B cell (primary cell): ENCODE results near the gene UBE2Q1. TPM values are rescaled to one million over a fixed set of nuclear protein-coding genes. Genes with fewer than 3 reads are reported as not detected.

Experiments
- ATAC-seq: fragments of 200-7000 bp; cut with Tn5 transposase; one replicate; pipeline ENCODE4 v1.10.0; 2021; ENCODE audit warnings: low read depth, mild to moderate bottlenecking, moderate number of reproducible peaks, moderate library complexity
- CTCF ChIA-PET: fragments of 350-600 bp; sonication (Branson Sonifier 250); formaldehyde crosslinking; loops from one replicate; lab custom pipeline; 2021; ENCODE audit warnings: antibody characterized with exemption, inconsistent platforms; lab: Charles Lee
- POLR2A ChIA-PET: fragments of 350-600 bp; sonication (Branson Sonifier 250); formaldehyde crosslinking; loops from one replicate; lab custom pipeline; 2021; ENCODE audit warnings: antibody characterized with exemption; lab: Charles Lee
- DNase-seq: peaks from one replicate; pipeline ENCODE4 v3.0.0; 2013
- H2AFZ ChIP-seq: 2 replicates; pipeline ENCODE4 v1.6.1; 2012; ENCODE audit warnings: mild to moderate bottlenecking, low read depth, low read length; ENCODE audit not compliant: insufficient read depth, poor library complexity, severe bottlenecking
- H3K27ac ChIP-seq, 2 donors: 1 replicate in 1 of 2; 2 replicates in 1 of 2; pipeline ENCODE4 v1.5.1; 2012 to 2013; ENCODE audit warnings: low read length in 2 of 2, mild to moderate bottlenecking in 2 of 2, moderate library complexity in 1 of 2
- H3K27me3 ChIP-seq, 4 experiments: fragments of 200-600 bp in 1 of 4; sonication (generic) in 1 of 4; replicated peaks in 1 of 4; 1 replicate in 2 of 4; 2 replicates in 2 of 4; pipeline versions ENCODE4 v1.6.1 to v1.7.0; 2013 to 2016; ENCODE audit warnings: low read length in 3 of 4, mild to moderate bottlenecking in 2 of 4, mixed read lengths in 1 of 4, moderate library complexity in 1 of 4; ENCODE audit not compliant: insufficient read depth in 4 of 4, control insufficient read depth in 3 of 4; ENCODE audit errors: control extremely low read depth in 1 of 4
- H3K36me3 ChIP-seq, 2 experiments: replicated peaks in 1 of 2; 1 replicate in 1 of 2; 2 replicates in 1 of 2; pipeline versions ENCODE4 v1.6.1 to v1.7.1; 2013; ENCODE audit warnings: low read length in 1 of 2; ENCODE audit not compliant: insufficient read depth in 2 of 2, control insufficient read depth in 1 of 2; ENCODE audit errors: control extremely low read depth in 1 of 2, extremely low read depth in 1 of 2
- H3K4me1 ChIP-seq, 2 donors: fragments of 200-600 bp in 1 of 2; sonication (generic) in 1 of 2; 1 replicate in 1 of 2; 2 replicates in 1 of 2; pipeline versions ENCODE4 v1.5.1 to v1.6.1; 2013 to 2017; ENCODE audit warnings: low read length in 2 of 2; ENCODE audit not compliant: control insufficient read depth in 2 of 2, insufficient read depth in 2 of 2
- H3K4me2 ChIP-seq: replicated peaks from 2 replicates; pipeline ENCODE3; 2012; ENCODE audit warnings: mild to moderate bottlenecking, low read depth, low read length; ENCODE audit not compliant: poor library complexity, severe bottlenecking
- H3K4me3 ChIP-seq, 5 experiments: fragments of 200-600 bp in 1 of 5; sonication (generic) in 1 of 5; 1 replicate in 3 of 5; 2 replicates in 2 of 5; pipeline versions ENCODE4 v1.5.1 to v1.7.0; 2011 to 2016; ENCODE audit warnings: low read length in 4 of 5, mild to moderate bottlenecking in 4 of 5, low read depth in 2 of 5, control low read depth in 1 of 5, moderate library complexity in 1 of 5; ENCODE audit not compliant: insufficient read depth in 1 of 5; ENCODE audit errors: control extremely low read depth in 1 of 5, extremely low read depth in 1 of 5
- H3K79me2 ChIP-seq: fragments of 200-600 bp; sonication (generic); one replicate; pipeline ENCODE4 v1.6.0; 2016; ENCODE audit warnings: low read length; ENCODE audit not compliant: control insufficient read depth, insufficient read depth
- H3K9ac ChIP-seq: fragments of 200-600 bp; sonication (generic); 2 replicates; pipeline ENCODE4 v1.6.1; 2017; ENCODE audit warnings: mild to moderate bottlenecking, low read length, moderate library complexity
- H3K9me3 ChIP-seq, 3 donors: one replicate each; pipeline versions ENCODE4 v1.6.1 to v1.7.1; 2013; ENCODE audit warnings: low read length in 2 of 3; ENCODE audit not compliant: control insufficient read depth in 2 of 3, insufficient read depth in 1 of 3; ENCODE audit errors: control extremely low read depth in 1 of 3
- H4K20me1 ChIP-seq: 2 replicates; pipeline ENCODE4 v1.6.0; 2012; ENCODE audit warnings: mild to moderate bottlenecking, low read length; ENCODE audit not compliant: insufficient read depth, control insufficient read depth, poor library complexity, severe bottlenecking
- H3K27ac Mint-ChIP-seq: one replicate; pipeline ENCODE4 v1.8.0; 2021; ENCODE audit warnings: mixed read lengths
- H3K27me3 Mint-ChIP-seq: one replicate; pipeline ENCODE4 v1.8.0; 2021; ENCODE audit warnings: mixed read lengths
- H3K4me1 Mint-ChIP-seq: one replicate; pipeline ENCODE4 v1.8.0; 2021; ENCODE audit warnings: mixed read lengths
- H3K4me3 Mint-ChIP-seq: one replicate; pipeline ENCODE4 v1.8.0; 2021; ENCODE audit warnings: mixed read lengths
- H3K9me3 Mint-ChIP-seq: one replicate; pipeline ENCODE4 v1.8.0; 2022; ENCODE audit warnings: mixed read lengths; ENCODE audit not compliant: insufficient read depth
- EZH2 ChIP-seq: IDR thresholded peaks from 2 replicates; pipeline ENCODE4 v1.6.1; 2012; ENCODE audit warnings: borderline replicate concordance, low read depth, mild to moderate bottlenecking, moderate library complexity, low read length; ENCODE audit not compliant: insufficient read depth, poor library complexity, severe bottlenecking
- WGBS: methylation state at CpG from one replicate; pipeline ENCODE4 v1.1.5; 2013; ENCODE audit warnings: missing lambda C conversion rate; ENCODE audit not compliant: insufficient coverage; 5-methylcytosine and 5-hydroxymethylcytosine counted together
- intact Hi-C: fragments of 100-400 bp; cut with micrococcal nuclease; formaldehyde crosslinking; loops from one replicate; pipeline ENCODE4 v1.10.0; 2022
- polyA plus RNA-seq: library from polyadenylated mRNA; depleted of rRNA; stranded (reverse); fragments of >200 nt; gene quantifications from 2 replicates; pipeline ENCODE4 v1.2.3, GENCODE V29; 2012
- total RNA-seq, 2 donors: library from RNA; stranded (reverse); fragments of 120-200 nt in 1 of 2; gene quantifications; 1 replicate in 1 of 2; 2 replicates in 1 of 2; pipeline versions ENCODE4 v1.2.3 to v1.2.4, GENCODE V29; 2013 to 2022
- TF ChIP-seq, protein P1 (sequence below): fragments of 200-600 bp; IDR thresholded peaks from one replicate; pipeline ENCODE4 v1.8.0; 2022; ENCODE audit warnings: antibody characterized with exemption, mild to moderate bottlenecking

Gene UBE2Q1
- total and polyA plus RNA-seq, 2 donors (not counting 1 experiment from before 2014, with no cell fraction given) = 14.3 to 108 TPM

DNA sequence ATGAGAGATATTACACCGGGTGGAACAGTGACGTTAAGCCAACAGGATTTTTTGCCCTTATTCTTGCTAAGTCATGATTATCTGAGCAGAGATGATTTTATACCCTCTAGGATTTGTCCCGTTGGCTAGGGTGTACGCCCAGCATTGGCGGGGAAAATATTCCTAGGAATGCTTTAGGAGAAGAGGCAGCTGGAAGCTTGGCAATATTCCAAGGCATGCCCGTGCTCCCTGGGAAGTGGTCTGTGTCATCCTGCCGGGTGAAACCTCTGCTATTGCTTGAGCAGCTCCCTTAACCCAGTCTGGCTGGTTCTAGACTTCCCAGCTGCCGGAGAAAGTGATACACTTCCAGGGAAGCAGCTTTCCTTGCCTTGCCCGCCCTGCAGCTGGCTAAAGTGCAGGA, 25.3 kb upstream of the UBE2Q1 start:
- H3K4me2 ChIP-seq = no peak overlapping the region
- H2AFZ ChIP-seq = no peak overlapping the region
- H3K9me3 ChIP-seq = no peaks in the 10 kb centered on the region
- ChIA-PET CTCF (no interaction called here), POLR2A (no interaction called here)
- no peak overlapping the region for H3K27ac ChIP-seq
- peaks cover 4 to 18% of the 10 kb centered on the region in 2 donors for H3K4me1 ChIP-seq
- H3K36me3 ChIP-seq = peaks cover 8 to 94% of the 10 kb centered on the region in 2 experiments
- TF ChIP-seq, protein P1, sequence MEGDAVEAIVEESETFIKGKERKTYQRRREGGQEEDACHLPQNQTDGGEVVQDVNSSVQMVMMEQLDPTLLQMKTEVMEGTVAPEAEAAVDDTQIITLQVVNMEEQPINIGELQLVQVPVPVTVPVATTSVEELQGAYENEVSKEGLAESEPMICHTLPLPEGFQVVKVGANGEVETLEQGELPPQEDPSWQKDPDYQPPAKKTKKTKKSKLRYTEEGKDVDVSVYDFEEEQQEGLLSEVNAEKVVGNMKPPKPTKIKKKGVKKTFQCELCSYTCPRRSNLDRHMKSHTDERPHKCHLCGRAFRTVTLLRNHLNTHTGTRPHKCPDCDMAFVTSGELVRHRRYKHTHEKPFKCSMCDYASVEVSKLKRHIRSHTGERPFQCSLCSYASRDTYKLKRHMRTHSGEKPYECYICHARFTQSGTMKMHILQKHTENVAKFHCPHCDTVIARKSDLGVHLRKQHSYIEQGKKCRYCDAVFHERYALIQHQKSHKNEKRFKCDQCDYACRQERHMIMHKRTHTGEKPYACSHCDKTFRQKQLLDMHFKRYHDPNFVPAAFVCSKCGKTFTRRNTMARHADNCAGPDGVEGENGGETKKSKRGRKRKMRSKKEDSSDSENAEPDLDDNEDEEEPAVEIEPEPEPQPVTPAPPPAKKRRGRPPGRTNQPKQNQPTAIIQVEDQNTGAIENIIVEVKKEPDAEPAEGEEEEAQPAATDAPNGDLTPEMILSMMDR = no peak
- TF ChIP-seq EZH2 = no peak
- intact Hi-C loops = no loop called here
- Mint-ChIP-seq H3K4me3 (no peak overlapping the region), H3K4me1 (peaks cover 16% of the 10 kb centered on the region), H3K27me3 (no peaks in the 10 kb centered on the region), H3K9me3 (no peaks in the 10 kb centered on the region), H3K27ac (no peak overlapping the region)
- no peak overlapping the region for H3K4me3 ChIP-seq
- H4K20me1 ChIP-seq = peaks cover 26% of the 10 kb centered on the region
- H3K9ac ChIP-seq = no peak overlapping the region
- DNase-seq (no peak), ATAC-seq (no peak)
- H3K79me2 ChIP-seq = no peaks in the 10 kb centered on the region
- 95% methylated on average over 5 of the region's 9 CpGs for WGBS
- no peaks in the 10 kb centered on the region for H3K27me3 ChIP-seq

DNA sequence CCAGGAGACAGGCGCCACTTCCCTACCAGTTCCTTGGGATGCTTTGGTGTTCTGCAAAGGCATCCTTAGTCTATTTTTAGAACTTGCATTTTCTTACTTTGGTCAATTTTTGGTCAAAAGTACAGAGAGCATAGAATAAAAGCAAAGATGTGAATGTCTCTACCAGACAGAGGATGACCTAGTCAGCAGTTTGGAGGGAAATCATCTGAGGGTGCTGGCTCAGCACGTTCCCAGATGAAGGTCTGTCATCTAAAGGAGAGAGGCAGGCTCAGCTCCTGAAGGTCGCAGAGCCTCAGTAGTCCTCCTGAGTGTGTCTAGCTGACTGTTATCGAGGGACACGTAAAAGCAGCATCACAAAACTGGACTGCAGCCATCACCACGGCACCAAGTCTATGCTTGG, 24.4 kb upstream of the UBE2Q1 start:
- Mint-ChIP-seq H3K9me3 (no peaks in the 10 kb centered on the region), H3K27me3 (no peaks in the 10 kb centered on the region), H3K4me3 (no peak overlapping the region), H3K4me1 (peaks cover 16% of the 10 kb centered on the region), H3K27ac (no peak overlapping the region)
- ChIA-PET CTCF (no interaction called here), POLR2A (no interaction called here)
- WGBS = 99% methylated on average over 5 of the region's 6 CpGs
- no peak for TF ChIP-seq EZH2
- TF ChIP-seq, protein P1 = no peak
- Histone ChIP-seq H3K9ac (no peak overlapping the region), H3K79me2 (no peaks in the 10 kb centered on the region), H3K4me3 (no peak overlapping the region), H3K27ac (no peak overlapping the region), H3K4me1 (peaks cover 4 to 18% of the 10 kb centered on the region in 2 donors), H3K36me3 (peaks cover 6 to 91% of the 10 kb centered on the region in 2 experiments), H3K27me3 (no peaks in the 10 kb centered on the region), H3K4me2 (no peak overlapping the region), H4K20me1 (peaks cover 21% of the 10 kb centered on the region), H3K9me3 (no peaks in the 10 kb centered on the region), H2AFZ (no peak overlapping the region)
- ATAC-seq (no peak), DNase-seq (no peak)
- intact Hi-C loops = no loop called here
